Brain microvascular endothelial cell (primary cell): ENCODE measurements around the gene ANKIB1.
"Not testable (repeated sequence)": the region's sequence is repeated elsewhere in the genome, so short reads cannot be mapped to it uniquely, and the experiment has no call there.

Source experiments
- DNase-seq: peaks from one replicate; pipeline ENCODE4 v3.0.0-alpha.2; 2020
- H3K27ac ChIP-seq: fragments of 250-450 bp; sonication (Bioruptor Pico); 2 replicates; pipeline ENCODE4 v1.5.1; 2020; ENCODE audit warnings: mild to moderate bottlenecking, moderate library complexity
- H3K27me3 ChIP-seq: fragments of 250-450 bp; sonication (Bioruptor Pico); replicated peaks from 2 replicates; pipeline ENCODE4 v1.5.1; 2020; ENCODE audit warnings: mild to moderate bottlenecking
- H3K36me3 ChIP-seq: fragments of 250-450 bp; sonication (Bioruptor Pico); replicated peaks from 2 replicates; pipeline ENCODE4 v1.5.1; 2020; ENCODE audit warnings: mild to moderate bottlenecking
- H3K4me3 ChIP-seq: 2 replicates; pipeline ENCODE4 v1.5.1; 2011; ENCODE audit warnings: low read depth, mild to moderate bottlenecking, control low read depth, low read length, moderate library complexity
- CTCF ChIP-seq: IDR thresholded peaks from 2 replicates; pipeline ENCODE4 v1.5.1; 2011; ENCODE audit warnings: low read depth, mild to moderate bottlenecking, moderate library complexity, low read length, control low read depth, inconsistent platforms; ENCODE audit errors: missing control alignments
- in situ Hi-C: cut with HindIII; loops from 2 replicates; pipeline ENCODE4 v1.10.0; 2017; ENCODE audit warnings: low sequenced_read_pairs, low pct_ligation_motif_present

Gene ANKIB1

GRCh38 chr7:92246360-92247101, 757 bp downstream of the ANKIB1 start:
- Histone ChIP-seq H3K36me3 (no peaks in the 10 kb centered on the region), H3K27me3 (no peaks in the 10 kb centered on the region), H3K4me3 (peak overlapping the region; percentile 86), H3K27ac (peak overlapping the region; percentile 79)
- DNase-seq = no peak
- TF ChIP-seq CTCF = no peak
- in situ Hi-C loops = no loop called here

DNA sequence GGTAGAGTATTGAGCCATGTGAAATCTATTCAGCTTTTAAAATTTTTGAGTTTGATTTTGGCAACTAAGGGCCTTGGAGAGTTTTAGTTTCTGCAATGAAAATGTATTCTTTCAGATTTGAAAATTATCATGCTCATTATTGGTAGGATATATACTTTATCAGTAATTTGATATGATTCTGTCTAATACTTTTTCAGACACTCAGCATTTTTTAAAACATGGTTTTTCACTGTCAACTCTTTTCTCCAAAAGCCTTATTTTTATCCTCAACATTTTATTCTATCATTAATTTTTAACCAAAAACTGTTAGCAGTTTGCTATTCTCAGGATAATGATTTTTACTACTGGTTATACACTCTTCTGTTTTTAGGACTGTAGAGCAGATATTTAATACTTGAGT, 4.8 kb downstream of the ANKIB1 start:
- in situ Hi-C loops = no loop called here
- no peak for DNase-seq
- no peaks in the 10 kb centered on the region for H3K27me3 ChIP-seq
- no peak overlapping the region for H3K4me3 ChIP-seq
- H3K36me3 ChIP-seq = no peaks in the 10 kb centered on the region
- no peak overlapping the region for H3K27ac ChIP-seq
- no peak for TF ChIP-seq CTCF

GRCh38 chr7:92251181-92251580, 5.4 kb downstream of the ANKIB1 start:
- no peak for TF ChIP-seq CTCF
- no peak overlapping the region for H3K27ac ChIP-seq
- in situ Hi-C loops = no loop called here

GRCh38 chr7:92253251-92253650, 7.5 kb downstream of the ANKIB1 start:
- no peak for TF ChIP-seq CTCF
- H3K4me3 ChIP-seq = no peak overlapping the region
- no peak for DNase-seq
- in situ Hi-C loops = no loop called here
- H3K36me3 ChIP-seq = no peaks in the 10 kb centered on the region
- no peaks in the 10 kb centered on the region for H3K27me3 ChIP-seq
- H3K27ac ChIP-seq = no peak overlapping the region

More at GRCh38 chr7:92251181-92251580, 5.4 kb downstream of the ANKIB1 start:
- H3K36me3 ChIP-seq = no peaks in the 10 kb centered on the region
- no peaks in the 10 kb centered on the region for H3K27me3 ChIP-seq
- no peak for DNase-seq
- no peak overlapping the region for H3K4me3 ChIP-seq

- H3K4me3 ChIP-seq, H3K27me3 ChIP-seq, H3K36me3 ChIP-seq, in situ Hi-C loops: not testable (repeated sequence)
- peak; percentile 70 for DNase-seq
- H3K27ac ChIP-seq = peak overlapping the region; percentile 92
Observed at GRCh38 chr7:92254800-92255199, 9.0 kb downstream of the ANKIB1 start.

DNA sequence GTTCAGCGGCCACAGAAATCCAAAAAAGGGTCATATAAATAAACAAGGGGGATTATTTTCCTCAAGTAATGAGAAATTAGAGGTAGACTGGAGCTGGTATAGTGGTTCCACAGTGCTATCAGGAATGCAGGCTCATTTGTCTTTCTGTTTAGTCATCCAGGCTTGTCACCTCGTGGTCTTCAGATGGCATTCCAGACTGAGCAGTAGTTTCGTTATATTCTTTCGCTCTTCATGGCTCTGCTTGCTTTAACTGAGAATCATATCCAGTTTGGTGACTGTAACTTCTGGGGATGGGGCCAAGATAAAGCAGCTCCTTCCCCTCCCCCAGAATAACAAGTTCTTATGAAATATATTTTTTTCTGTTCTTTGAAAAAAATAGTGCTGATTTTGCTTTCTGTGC, 9.5 kb downstream of the ANKIB1 start:
- TF ChIP-seq CTCF = no peak
- DNase-seq = peak; percentile 89
- in situ Hi-C loops = no loop called here
- no peaks in the 10 kb centered on the region for H3K36me3 ChIP-seq
- H3K27ac ChIP-seq = peak overlapping the region; percentile 92
- H3K4me3 ChIP-seq = no peak overlapping the region
- no peaks in the 10 kb centered on the region for H3K27me3 ChIP-seq
